ENCODE measurements around the gene LARP1. TPM values are rescaled to one million over a fixed set of nuclear protein-coding genes. Genes with fewer than 3 reads are reported as not detected.
"Not testable (repeated sequence)": the region's sequence is repeated elsewhere in the genome, so short reads cannot be mapped to it uniquely, and the experiment has no call there.

Gene LARP1
- total and polyA plus RNA-seq, 9 of the 15 experiments (the other 6 are each of a cell fraction or from before 2014, with no cell fraction given) = 22.6 to 300 (median 92.0) TPM

DNA sequence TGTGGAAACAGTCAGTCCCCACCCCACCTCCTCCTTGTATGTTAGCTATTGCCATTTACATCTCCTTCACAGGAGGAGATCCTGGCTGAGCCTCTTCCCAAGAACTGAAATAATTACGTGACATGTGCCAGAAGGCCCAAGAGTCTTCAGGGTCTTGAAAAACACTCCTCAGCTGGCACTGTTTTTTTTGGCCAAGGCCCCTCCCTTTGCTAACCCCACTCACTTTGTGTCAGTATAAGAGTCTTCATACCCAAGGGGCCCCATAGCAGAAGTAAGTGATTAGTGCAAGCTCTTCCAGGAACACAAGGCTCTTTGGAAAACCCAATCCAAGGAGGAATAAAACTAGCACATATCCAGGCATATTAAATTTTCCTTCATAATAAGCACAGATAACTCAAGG is 5.7 kb upstream of the LARP1 start:
- H3K36me3 ChIP-seq (ENCODE audit: control insufficient read depth, insufficient read depth, low read length) = no peaks in the 10 kb centered on the region; the same call in 2 of the 3 replicates
- H2AFZ ChIP-seq (ENCODE audit: low read depth, low read length) = no peak overlapping the region
- POLR2A ChIA-PET = interaction anchor here (0.8 kb wide), 1 partner anchor 187 kb away, joined by 3 read pairs; no protein-coding TSS in a partner anchor
- no peaks in the 10 kb centered on the region for H4K20me1 ChIP-seq (replicated peaks; ENCODE audit: control insufficient read depth, insufficient read depth, low read length)
- BruUV-seq (replicated peaks) = no TSS peak
- intact Hi-C loops (cut with micrococcal nuclease) = no loop called here
- ATAC-seq (no peak), FAIRE-seq (no peak), DNase-seq (ENCODE audit: extremely low read depth in 1 of 4, low spot score in 3 of 4) (no peak)
- peak; percentile 82; the same call in 1 of the 2 replicates for TF ChIP-seq MYNN (IDR thresholded peaks at IDR 0.05)
- no peak; the same call in 1 of the 2 replicates for TF ChIP-seq MYNN (CRISPR knock-in tag; IDR thresholded peaks at IDR 0.05)
- TF ChIP-seq, protein P1, sequence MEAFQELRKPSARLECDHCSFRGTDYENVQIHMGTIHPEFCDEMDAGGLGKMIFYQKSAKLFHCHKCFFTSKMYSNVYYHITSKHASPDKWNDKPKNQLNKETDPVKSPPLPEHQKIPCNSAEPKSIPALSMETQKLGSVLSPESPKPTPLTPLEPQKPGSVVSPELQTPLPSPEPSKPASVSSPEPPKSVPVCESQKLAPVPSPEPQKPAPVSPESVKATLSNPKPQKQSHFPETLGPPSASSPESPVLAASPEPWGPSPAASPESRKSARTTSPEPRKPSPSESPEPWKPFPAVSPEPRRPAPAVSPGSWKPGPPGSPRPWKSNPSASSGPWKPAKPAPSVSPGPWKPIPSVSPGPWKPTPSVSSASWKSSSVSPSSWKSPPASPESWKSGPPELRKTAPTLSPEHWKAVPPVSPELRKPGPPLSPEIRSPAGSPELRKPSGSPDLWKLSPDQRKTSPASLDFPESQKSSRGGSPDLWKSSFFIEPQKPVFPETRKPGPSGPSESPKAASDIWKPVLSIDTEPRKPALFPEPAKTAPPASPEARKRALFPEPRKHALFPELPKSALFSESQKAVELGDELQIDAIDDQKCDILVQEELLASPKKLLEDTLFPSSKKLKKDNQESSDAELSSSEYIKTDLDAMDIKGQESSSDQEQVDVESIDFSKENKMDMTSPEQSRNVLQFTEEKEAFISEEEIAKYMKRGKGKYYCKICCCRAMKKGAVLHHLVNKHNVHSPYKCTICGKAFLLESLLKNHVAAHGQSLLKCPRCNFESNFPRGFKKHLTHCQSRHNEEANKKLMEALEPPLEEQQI (IDR thresholded peaks at IDR 0.05) = no peak
- peak overlapping the region in 1 of 2 experiments; percentile 19; a peak in 1 of 4 replicates for H3K9ac ChIP-seq (ENCODE audit: insufficient read depth in 1 of 2, low read depth in 2 of 2, low read length in 2 of 2)
- no peak overlapping the region; the same call in 2 of the 3 replicates for H3K27ac ChIP-seq (ENCODE audit: extremely low read depth, low read depth, low read length)
- no peaks in the 10 kb centered on the region for H3K9me1 ChIP-seq (ENCODE audit: control insufficient read depth, insufficient read depth, low read length)
- H3K4me3 ChIP-seq = no peak overlapping the region
- no peaks in the 10 kb centered on the region for H3K27me3 ChIP-seq (ENCODE audit: control insufficient read depth in 2 of 2, insufficient read depth in 2 of 2, low read length in 2 of 2)
- H3K79me2 ChIP-seq (ENCODE audit: control insufficient read depth, insufficient read depth, low read length) = peaks cover 14% of the 10 kb centered on the region
- no peak overlapping the region for H3K4me2 ChIP-seq (ENCODE audit: insufficient read depth, low read length)
- 50% methylated on average over 1 of the region's 1 CpG for WGBS (ENCODE audit: insufficient coverage, low coverage, missing lambda C conversion rate)
- CTCF ChIA-PET (ENCODE audit: low intra/inter-chr PET ratio) = no interaction called here
- in situ Hi-C loops (cut with MboI) = no loop called here
- H3K4me1 ChIP-seq (replicated peaks in 1 of 2; ENCODE audit: control insufficient read depth in 2 of 2, insufficient read depth in 2 of 2, low read length in 2 of 2) = peaks cover 12 to 17% of the 10 kb centered on the region in 2 experiments
- H3K9me3 ChIP-seq (replicated peaks; ENCODE audit: control insufficient read depth, insufficient read depth, low read depth, low read length) = no peaks in the 10 kb centered on the region

DNA sequence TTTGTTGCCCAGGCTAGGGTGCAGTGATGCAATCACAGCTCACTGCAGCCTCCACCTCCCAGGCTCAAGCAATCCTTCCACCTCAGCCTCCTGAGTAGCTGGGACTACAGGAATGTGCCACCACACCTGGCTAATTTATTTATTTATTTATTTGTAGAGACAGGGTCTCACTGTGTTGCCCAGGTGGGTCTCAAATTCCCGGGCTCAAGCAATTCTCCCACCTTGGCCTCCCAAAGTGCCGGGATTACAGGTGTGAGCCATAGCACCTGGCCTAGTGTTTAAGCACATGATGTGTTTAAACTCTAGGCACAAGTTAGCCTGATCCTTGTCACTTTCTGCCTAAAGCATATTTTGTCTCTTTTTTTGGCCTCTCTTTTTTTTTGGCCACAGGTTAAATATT is 4.5 kb upstream of the LARP1 start:
- TF ChIP-seq, protein P2, sequence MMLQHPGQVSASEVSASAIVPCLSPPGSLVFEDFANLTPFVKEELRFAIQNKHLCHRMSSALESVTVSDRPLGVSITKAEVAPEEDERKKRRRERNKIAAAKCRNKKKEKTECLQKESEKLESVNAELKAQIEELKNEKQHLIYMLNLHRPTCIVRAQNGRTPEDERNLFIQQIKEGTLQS (IDR thresholded peaks at IDR 0.05) = peak; percentile 30; the same call in 1 of the 2 replicates
- TF ChIP-seq, protein P2 (CRISPR knock-in tag; conservative IDR thresholded peaks at IDR 0.05) = not testable (repeated sequence)
- TF ChIP-seq CEBPB (tag; IDR thresholded peaks at IDR 0.05) = 0 out of 2 replicates have a peak, but pooled peaks have one; percentile 14
- H3K27ac ChIP-seq (ENCODE audit: extremely low read depth, low read depth, low read length); H3K4me2 ChIP-seq (ENCODE audit: insufficient read depth, low read length); intact Hi-C loops (cut with micrococcal nuclease); H2AFZ ChIP-seq (ENCODE audit: low read depth, low read length); H3K27me3 ChIP-seq (ENCODE audit: control insufficient read depth in 2 of 2, insufficient read depth in 2 of 2, low read length in 2 of 2); BruUV-seq (replicated peaks); H4K20me1 ChIP-seq (replicated peaks; ENCODE audit: control insufficient read depth, insufficient read depth, low read length); FAIRE-seq; H3K9ac ChIP-seq (ENCODE audit: insufficient read depth in 1 of 2, low read depth in 2 of 2, low read length in 2 of 2); H3K4me3 ChIP-seq; in situ Hi-C loops (cut with MboI); H3K9me3 ChIP-seq (replicated peaks; ENCODE audit: control insufficient read depth, insufficient read depth, low read depth, low read length); ATAC-seq; CTCF ChIA-PET (ENCODE audit: low intra/inter-chr PET ratio); DNase-seq (ENCODE audit: extremely low read depth in 1 of 4, low spot score in 3 of 4); H3K36me3 ChIP-seq (ENCODE audit: control insufficient read depth, insufficient read depth, low read length); H3K9me1 ChIP-seq (ENCODE audit: control insufficient read depth, insufficient read depth, low read length); TF ChIP-seq CEBPG (CRISPR knock-in tag; IDR thresholded peaks at IDR 0.05): not testable (repeated sequence)
- peak in 1 of 2 experiments; percentile 35; a peak in 1 of 4 replicates for TF ChIP-seq CEBPG (tag; conservative IDR thresholded peaks at IDR 0.05 in 1 of 2, IDR thresholded peaks at IDR 0.05 in 1 of 2)
- Histone ChIP-seq H3K4me1 (replicated peaks in 1 of 2; ENCODE audit: control insufficient read depth in 2 of 2, insufficient read depth in 2 of 2, low read length in 2 of 2) (peaks cover 12 to 21% of the 10 kb centered on the region in 2 experiments), H3K79me2 (ENCODE audit: control insufficient read depth, insufficient read depth, low read length) (peaks cover 21% of the 10 kb centered on the region)
- POLR2A ChIA-PET = interaction anchor here (0.6 kb wide), 1 partner anchor 16 kb away, joined by 5 read pairs; no protein-coding TSS in a partner anchor
- 80% methylated on average over 2 of the region's 2 CpGs for WGBS (ENCODE audit: insufficient coverage, low coverage, missing lambda C conversion rate)
